Measurements from ENCODE around the gene PSKH1. TPM values are rescaled to one million over a fixed set of nuclear protein-coding genes. Genes with fewer than 3 reads are reported as not detected.

PSKH1 gene
- total RNA-seq, 2 donors from 2014 or later, result 32.1 to 37.4 TPM

GRCh38 chr16:67858500-67858899, 34.6 kb upstream of the PSKH1 start:
- Mint-ChIP-seq H3K27me3 (ENCODE audit: insufficient read depth) (no peaks in the 10 kb centered on the region), H3K9me3 (no peaks in the 10 kb centered on the region), H3K4me1 (peaks cover 47% of the 10 kb centered on the region), H3K4me3 (no peak overlapping the region), H3K36me3 (ENCODE audit: low read depth) (peaks cover 35% of the 10 kb centered on the region), H3K27ac (peak overlapping the region; percentile 91)
- 92 to 96% methylated on average over 3 to 4 of the region's 4 CpGs for WGBS, 2 experiments (ENCODE audit: insufficient coverage in 1 of 2, insufficient read length in 1 of 2)
- Histone ChIP-seq H3K27ac (ENCODE audit: low read depth, low read length) (no peak overlapping the region), H3K27me3 (ENCODE audit: control insufficient read depth, insufficient read depth, low read length, poor library complexity, severe bottlenecking) (no peaks in the 10 kb centered on the region), H3K9me3 (ENCODE audit: control insufficient read depth, low read length) (no peaks in the 10 kb centered on the region), H3K4me1 (ENCODE audit: control insufficient read depth, insufficient read depth, low read length) (peaks cover 22% of the 10 kb centered on the region), H3K4me3 (ENCODE audit: low read length) (no peak overlapping the region), H3K36me3 (ENCODE audit: control insufficient read depth, insufficient read depth, low read length) (peaks cover 49% of the 10 kb centered on the region), H3K9ac (ENCODE audit: extremely low read depth, low read length, poor library complexity, severe bottlenecking) (peak overlapping the region; percentile 70)
- DNase-seq, result no peak
- no peak for TF ChIP-seq CTCF (conservative IDR thresholded peaks at IDR 0.05)

- H3K9me3 Mint-ChIP-seq, result no peaks in the 10 kb centered on the region
- no peak for DNase-seq
- peaks cover 38% of the 10 kb centered on the region for H3K4me1 Mint-ChIP-seq
- TF ChIP-seq CTCF (conservative IDR thresholded peaks at IDR 0.05), result no peak
- Histone ChIP-seq H3K27ac (ENCODE audit: low read depth, low read length) (no peak overlapping the region), H3K27me3 (ENCODE audit: control insufficient read depth, insufficient read depth, low read length, poor library complexity, severe bottlenecking) (no peaks in the 10 kb centered on the region), H3K9ac (ENCODE audit: extremely low read depth, low read length, poor library complexity, severe bottlenecking) (no peak overlapping the region), H3K36me3 (ENCODE audit: control insufficient read depth, insufficient read depth, low read length) (peaks cover 59% of the 10 kb centered on the region), H3K4me1 (ENCODE audit: control insufficient read depth, insufficient read depth, low read length) (peaks cover 15% of the 10 kb centered on the region), H3K9me3 (ENCODE audit: control insufficient read depth, low read length) (no peaks in the 10 kb centered on the region), H3K4me3 (ENCODE audit: low read length) (no peak overlapping the region)
- WGBS, 2 experiments (ENCODE audit: insufficient coverage in 1 of 2, insufficient read length in 1 of 2), result 96 to 98% methylated on average over 7 to 8 of the region's 8 CpGs
- H3K27ac Mint-ChIP-seq, result peak overlapping the region; percentile 30
- no peak overlapping the region for H3K4me3 Mint-ChIP-seq
- H3K27me3 Mint-ChIP-seq (ENCODE audit: insufficient read depth), result no peaks in the 10 kb centered on the region
- peaks cover 39% of the 10 kb centered on the region for H3K36me3 Mint-ChIP-seq (ENCODE audit: low read depth)
These were observed 32.3 kb upstream of the PSKH1 start for GRCh38 chr16:67860589-67861398.

- WGBS, 2 experiments (ENCODE audit: insufficient coverage in 1 of 2, insufficient read length in 1 of 2), result 96 to 97% methylated on average over 6 of the region's 6 CpGs
- H3K9me3 ChIP-seq (ENCODE audit: control insufficient read depth, low read length), result no peaks in the 10 kb centered on the region
- Mint-ChIP-seq H3K9me3 (no peaks in the 10 kb centered on the region), H3K4me3 (no peak overlapping the region), H3K27ac (peak overlapping the region; percentile 39), H3K4me1 (peaks cover 32% of the 10 kb centered on the region), H3K36me3 (ENCODE audit: low read depth) (peaks cover 47% of the 10 kb centered on the region), H3K27me3 (ENCODE audit: insufficient read depth) (no peaks in the 10 kb centered on the region)
- H3K4me1 ChIP-seq (ENCODE audit: control insufficient read depth, insufficient read depth, low read length), result peaks cover 9% of the 10 kb centered on the region
- H3K27me3 ChIP-seq (ENCODE audit: control insufficient read depth, insufficient read depth, low read length, poor library complexity, severe bottlenecking), result no peaks in the 10 kb centered on the region
- no peak overlapping the region for H3K9ac ChIP-seq (ENCODE audit: extremely low read depth, low read length, poor library complexity, severe bottlenecking)
- no peak overlapping the region for H3K27ac ChIP-seq (ENCODE audit: low read depth, low read length)
- no peak for TF ChIP-seq CTCF (conservative IDR thresholded peaks at IDR 0.05)
- DNase-seq, result no peak
- no peak overlapping the region for H3K4me3 ChIP-seq (ENCODE audit: low read length)
- H3K36me3 ChIP-seq (ENCODE audit: control insufficient read depth, insufficient read depth, low read length), result peaks cover 70% of the 10 kb centered on the region
These were observed 31.2 kb upstream of the PSKH1 start for GRCh38 chr16:67861877-67862276.
